ENCODE data around the gene THAP7. TPM values are rescaled to one million over a fixed set of nuclear protein-coding genes. Genes with fewer than 3 reads are reported as not detected.
"Not testable (repeated sequence)": the region's sequence is repeated elsewhere in the genome, so short reads cannot be mapped to it uniquely, and the experiment has no call there.

Gene THAP7
- total and polyA plus RNA-seq, 8 donors = 9.0 to 54.9 (median 13.8) TPM

DNA sequence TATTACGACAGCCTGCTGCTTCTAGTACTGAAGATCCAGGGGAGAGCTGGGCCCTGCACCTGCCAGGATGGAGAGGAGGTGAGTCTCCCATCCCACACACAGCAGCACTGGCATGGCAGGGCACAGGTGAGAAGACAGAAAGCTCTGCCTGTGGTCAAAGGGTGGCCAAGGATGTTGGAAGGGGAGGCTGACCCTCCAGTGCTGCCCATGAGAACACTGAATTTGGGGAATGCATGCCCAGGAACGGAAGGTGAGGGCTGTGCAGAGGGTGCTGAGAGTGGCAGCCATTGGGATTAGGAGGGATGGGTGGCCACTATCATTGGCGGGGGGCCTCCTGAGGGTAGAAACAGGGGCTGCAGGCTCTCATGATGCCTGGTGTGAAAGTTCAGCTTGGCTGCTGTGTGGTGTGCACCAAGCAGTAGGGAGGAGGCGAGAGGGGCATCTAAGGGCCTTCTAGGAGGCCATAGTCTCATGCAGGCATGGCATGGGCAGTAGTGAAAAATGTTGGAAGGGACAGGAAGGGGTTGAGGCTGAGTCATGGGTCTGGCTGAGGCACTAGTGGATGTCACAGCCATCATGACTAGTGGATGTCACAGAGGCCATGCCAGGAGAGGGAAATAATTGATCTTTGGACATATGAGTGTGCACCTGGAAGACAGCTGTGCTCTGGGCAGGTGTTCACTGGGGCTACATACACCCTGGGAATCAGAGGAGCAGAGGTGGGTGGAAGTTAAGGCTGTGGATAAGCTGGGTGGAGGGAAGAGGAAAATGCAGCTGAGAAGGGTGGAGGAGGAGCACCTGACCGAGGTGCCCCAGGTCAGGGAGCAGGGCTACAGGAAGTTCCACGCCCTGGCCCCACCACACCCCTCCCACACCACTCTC lies 41.3 kb upstream of the THAP7 start:
- no peak for FAIRE-seq
- Histone ChIP-seq H3K4me1 (no peaks in the 10 kb centered on the region), H3K4me3 (no peak overlapping the region), H3K9me3 (no peaks in the 10 kb centered on the region), H3K36me3 (no peaks in the 10 kb centered on the region), H3K27me3 (peaks cover 0 to 9% (median 0%) of the 10 kb centered on the region in 4 donors), H3K27ac (no peak overlapping the region)
- TF ChIP-seq, protein P1, sequence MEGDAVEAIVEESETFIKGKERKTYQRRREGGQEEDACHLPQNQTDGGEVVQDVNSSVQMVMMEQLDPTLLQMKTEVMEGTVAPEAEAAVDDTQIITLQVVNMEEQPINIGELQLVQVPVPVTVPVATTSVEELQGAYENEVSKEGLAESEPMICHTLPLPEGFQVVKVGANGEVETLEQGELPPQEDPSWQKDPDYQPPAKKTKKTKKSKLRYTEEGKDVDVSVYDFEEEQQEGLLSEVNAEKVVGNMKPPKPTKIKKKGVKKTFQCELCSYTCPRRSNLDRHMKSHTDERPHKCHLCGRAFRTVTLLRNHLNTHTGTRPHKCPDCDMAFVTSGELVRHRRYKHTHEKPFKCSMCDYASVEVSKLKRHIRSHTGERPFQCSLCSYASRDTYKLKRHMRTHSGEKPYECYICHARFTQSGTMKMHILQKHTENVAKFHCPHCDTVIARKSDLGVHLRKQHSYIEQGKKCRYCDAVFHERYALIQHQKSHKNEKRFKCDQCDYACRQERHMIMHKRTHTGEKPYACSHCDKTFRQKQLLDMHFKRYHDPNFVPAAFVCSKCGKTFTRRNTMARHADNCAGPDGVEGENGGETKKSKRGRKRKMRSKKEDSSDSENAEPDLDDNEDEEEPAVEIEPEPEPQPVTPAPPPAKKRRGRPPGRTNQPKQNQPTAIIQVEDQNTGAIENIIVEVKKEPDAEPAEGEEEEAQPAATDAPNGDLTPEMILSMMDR (IDR thresholded peaks at IDR 0.05) = no peak
- no peak for DNase-seq
- 72 to 98% methylated on average over 4 to 6 of the region's 6 CpGs for WGBS, 2 donors
- no peak for ATAC-seq
- intact Hi-C loops (cut with DNase I) = no loop called here

DNA sequence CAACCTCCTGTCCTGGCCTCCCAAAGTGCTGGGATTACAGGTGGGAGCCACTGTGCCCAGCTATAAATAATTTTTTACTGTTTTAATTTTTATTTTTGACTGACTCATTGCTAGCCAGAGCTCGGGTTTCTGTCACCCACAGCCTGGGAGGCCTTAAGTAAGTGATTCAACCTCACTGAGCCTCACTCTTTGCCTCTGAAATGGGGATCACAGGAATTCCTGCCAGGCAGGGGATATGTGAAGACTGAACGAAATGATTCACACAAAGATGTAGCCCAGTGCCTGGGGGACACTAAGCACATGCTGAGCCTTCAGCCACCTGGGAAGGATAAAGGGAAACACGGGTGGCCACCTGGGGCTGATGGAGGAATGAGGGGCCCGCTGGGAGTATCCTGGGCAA lies 40.0 kb upstream of the THAP7 start:
- FAIRE-seq = no peak
- Histone ChIP-seq H3K9me3 (no peaks in the 10 kb centered on the region), H3K27me3 (peaks cover 0 to 9% (median 0%) of the 10 kb centered on the region in 4 donors), H3K27ac (no peak overlapping the region), H3K4me1 (no peaks in the 10 kb centered on the region), H3K36me3 (no peaks in the 10 kb centered on the region), H3K4me3 (no peak overlapping the region)
- no peak for DNase-seq
- intact Hi-C loops (cut with DNase I) = no loop called here
- 69 to 74% methylated on average over 4 of the region's 4 CpGs for WGBS, 2 donors
- no peak for ATAC-seq
- TF ChIP-seq, protein P1 (IDR thresholded peaks at IDR 0.05) = no peak

DNA sequence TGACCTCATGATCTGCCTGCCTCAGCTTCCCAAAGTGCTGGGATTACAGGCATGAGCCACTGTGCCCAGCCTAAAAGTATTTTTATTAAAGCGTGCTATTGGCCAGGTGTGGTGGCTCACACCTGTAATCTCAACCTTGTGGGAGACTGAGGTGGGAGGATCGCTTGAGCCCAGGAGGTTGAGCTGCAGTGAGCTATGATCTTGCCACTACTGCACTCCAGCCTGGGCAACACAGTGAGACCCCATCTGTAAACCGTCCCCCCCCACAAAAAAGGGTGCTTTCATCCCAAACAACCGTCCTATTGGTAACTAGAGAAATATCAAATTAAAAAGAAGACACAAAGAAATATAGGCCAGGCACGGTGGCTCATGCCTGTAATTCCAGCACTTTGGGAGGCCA lies 37.2 kb upstream of the THAP7 start:
- H3K9me3 ChIP-seq; H3K27me3 ChIP-seq; ATAC-seq; FAIRE-seq; H3K36me3 ChIP-seq; H3K27ac ChIP-seq; H3K4me1 ChIP-seq; intact Hi-C loops (cut with DNase I); H3K4me3 ChIP-seq; DNase-seq: not testable (repeated sequence)
- WGBS, 2 donors = 75 to 87% methylated on average over 5 of the region's 5 CpGs

DNA sequence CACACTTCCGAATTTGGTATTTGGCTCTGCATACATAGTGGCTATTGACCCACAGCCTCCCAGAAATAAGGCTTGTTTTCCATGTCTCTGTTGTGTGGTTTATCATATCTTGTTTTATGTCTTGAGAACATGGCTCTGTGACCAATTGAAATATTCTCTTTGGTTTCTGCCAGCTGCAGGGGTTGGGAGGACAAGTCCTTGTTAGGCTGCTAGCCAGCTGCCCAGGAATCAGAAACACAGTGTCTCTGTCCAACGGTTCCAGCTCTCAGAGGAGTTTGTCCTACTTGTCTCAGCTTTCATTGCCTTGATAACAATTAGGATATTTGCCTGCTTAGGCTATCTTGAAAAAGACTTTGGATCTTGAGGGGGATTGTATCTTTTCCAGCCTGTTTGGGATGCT lies 36.5 kb upstream of the THAP7 start:
- Histone ChIP-seq H3K27me3 (peaks cover 0 to 4% (median 0%) of the 10 kb centered on the region in 4 donors), H3K36me3 (no peaks in the 10 kb centered on the region), H3K4me1 (no peaks in the 10 kb centered on the region), H3K9me3 (no peaks in the 10 kb centered on the region), H3K27ac (no peak overlapping the region), H3K4me3 (no peak overlapping the region)
- intact Hi-C loops (cut with DNase I) = no loop called here
- no peak for FAIRE-seq
- WGBS, 2 donors = 35 to 42% methylated on average over 2 of the region's 2 CpGs
- TF ChIP-seq, protein P1 (IDR thresholded peaks at IDR 0.05) = no peak
- no peak for DNase-seq
- no peak for ATAC-seq

DNA sequence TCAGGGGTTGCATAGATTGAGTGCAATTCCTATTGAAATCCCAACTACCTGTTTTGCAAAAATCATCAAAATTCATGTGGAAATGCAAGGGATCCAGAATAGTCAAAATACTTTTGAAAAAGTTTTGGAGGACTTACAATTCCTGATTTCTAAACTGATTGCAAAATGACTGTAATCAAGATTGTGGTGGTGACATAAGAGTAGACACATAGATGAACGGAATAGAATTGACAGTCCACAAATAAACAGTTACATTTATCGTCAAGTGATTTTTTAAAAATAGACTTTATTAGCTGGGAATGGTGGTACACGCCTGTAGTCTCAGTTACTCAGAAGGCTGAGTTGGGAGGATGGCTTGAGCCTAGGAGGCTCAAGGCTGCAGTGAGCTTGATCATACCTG lies 33.1 kb upstream of the THAP7 start:
- 73 to 81% methylated on average over 3 of the region's 3 CpGs for WGBS, 2 donors
- ATAC-seq (no peak), FAIRE-seq (no peak), DNase-seq (no peak)
- no peaks in the 10 kb centered on the region for H3K36me3 ChIP-seq
- no peaks in the 10 kb centered on the region for H3K27me3 ChIP-seq
- no peaks in the 10 kb centered on the region for H3K4me1 ChIP-seq
- H3K4me3 ChIP-seq = no peak overlapping the region
- no peaks in the 10 kb centered on the region for H3K9me3 ChIP-seq
- intact Hi-C loops (cut with DNase I) = no loop called here
- no peak overlapping the region for H3K27ac ChIP-seq
- TF ChIP-seq, protein P1 (IDR thresholded peaks at IDR 0.05) = no peak

Data from pancreas (tissue), 10 donors.